Measurements from ENCODE around the gene COL4A1. TPM values are rescaled to one million over a fixed set of nuclear protein-coding genes. Genes with fewer than 3 reads are reported as not detected.

The COL4A1 gene
- total RNA-seq, 2 donors from 2014 or later = 140 to 201 TPM

DNA sequence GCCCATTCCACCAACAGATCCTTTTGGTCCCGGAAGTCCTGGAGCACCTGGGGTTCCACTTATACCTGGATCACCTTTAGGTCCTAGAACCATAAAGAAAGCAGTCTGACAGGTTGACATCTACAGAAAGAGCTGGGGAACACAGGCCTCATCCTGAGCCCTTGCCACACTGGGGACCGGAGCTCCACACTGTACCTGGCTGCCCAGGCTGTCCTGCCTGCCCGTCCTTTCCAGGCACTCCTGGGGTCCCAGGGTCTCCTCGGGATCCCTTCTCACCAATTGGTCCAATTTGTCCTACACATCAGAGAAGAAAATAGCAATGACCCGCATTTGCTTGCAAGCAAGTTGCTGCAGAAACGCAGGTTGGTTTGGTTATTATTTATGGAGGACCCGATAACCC, 130.5 kb downstream of the COL4A1 start:
- TF ChIP-seq, protein P1, sequence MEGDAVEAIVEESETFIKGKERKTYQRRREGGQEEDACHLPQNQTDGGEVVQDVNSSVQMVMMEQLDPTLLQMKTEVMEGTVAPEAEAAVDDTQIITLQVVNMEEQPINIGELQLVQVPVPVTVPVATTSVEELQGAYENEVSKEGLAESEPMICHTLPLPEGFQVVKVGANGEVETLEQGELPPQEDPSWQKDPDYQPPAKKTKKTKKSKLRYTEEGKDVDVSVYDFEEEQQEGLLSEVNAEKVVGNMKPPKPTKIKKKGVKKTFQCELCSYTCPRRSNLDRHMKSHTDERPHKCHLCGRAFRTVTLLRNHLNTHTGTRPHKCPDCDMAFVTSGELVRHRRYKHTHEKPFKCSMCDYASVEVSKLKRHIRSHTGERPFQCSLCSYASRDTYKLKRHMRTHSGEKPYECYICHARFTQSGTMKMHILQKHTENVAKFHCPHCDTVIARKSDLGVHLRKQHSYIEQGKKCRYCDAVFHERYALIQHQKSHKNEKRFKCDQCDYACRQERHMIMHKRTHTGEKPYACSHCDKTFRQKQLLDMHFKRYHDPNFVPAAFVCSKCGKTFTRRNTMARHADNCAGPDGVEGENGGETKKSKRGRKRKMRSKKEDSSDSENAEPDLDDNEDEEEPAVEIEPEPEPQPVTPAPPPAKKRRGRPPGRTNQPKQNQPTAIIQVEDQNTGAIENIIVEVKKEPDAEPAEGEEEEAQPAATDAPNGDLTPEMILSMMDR (IDR thresholded peaks at IDR 0.05) = no peak
- Histone ChIP-seq H3K36me3 (peaks cover 100% of the 10 kb centered on the region), H3K27me3 (no peaks in the 10 kb centered on the region), H3K4me3 (no peak overlapping the region), H3K9me3 (no peaks in the 10 kb centered on the region), H3K27ac (no peak overlapping the region), H3K4me1 (no peaks in the 10 kb centered on the region)
- DNase-seq (ENCODE audit: low spot score) = no peak

DNA sequence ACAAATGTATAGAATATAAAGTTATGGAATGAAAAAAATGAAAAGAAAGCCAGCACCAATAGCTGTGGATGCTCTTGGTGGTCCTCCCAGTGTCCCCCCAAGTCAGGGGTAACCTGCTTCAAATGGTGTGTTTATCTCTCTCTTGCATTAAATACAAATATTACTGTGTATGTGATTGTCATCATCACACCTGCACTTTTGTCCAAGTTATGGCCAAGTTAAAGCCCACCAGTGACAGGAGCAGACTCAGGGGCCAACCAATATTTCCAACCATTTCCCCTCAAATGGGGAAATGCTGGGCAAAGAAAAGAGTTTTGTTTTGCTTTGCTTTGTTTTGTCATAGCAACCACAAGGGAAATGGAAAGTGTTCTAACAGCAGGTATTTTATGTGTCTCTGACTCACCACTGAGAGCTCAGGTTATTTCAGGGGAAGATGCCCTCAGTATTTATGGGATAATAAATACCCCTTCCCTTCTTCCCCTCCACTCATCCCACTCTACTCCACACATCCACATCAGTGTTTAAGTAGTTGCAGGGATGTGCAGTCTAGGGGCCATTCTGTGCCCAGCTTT, 133.6 kb downstream of the COL4A1 start:
- Histone ChIP-seq H3K9me3 (no peaks in the 10 kb centered on the region), H3K27ac (no peak overlapping the region), H3K27me3 (no peaks in the 10 kb centered on the region), H3K4me1 (no peaks in the 10 kb centered on the region), H3K4me3 (no peak overlapping the region), H3K36me3 (peaks cover 98% of the 10 kb centered on the region)
- DNase-seq (ENCODE audit: low spot score) = no peak
- TF ChIP-seq, protein P1 (IDR thresholded peaks at IDR 0.05) = no peak

DNA sequence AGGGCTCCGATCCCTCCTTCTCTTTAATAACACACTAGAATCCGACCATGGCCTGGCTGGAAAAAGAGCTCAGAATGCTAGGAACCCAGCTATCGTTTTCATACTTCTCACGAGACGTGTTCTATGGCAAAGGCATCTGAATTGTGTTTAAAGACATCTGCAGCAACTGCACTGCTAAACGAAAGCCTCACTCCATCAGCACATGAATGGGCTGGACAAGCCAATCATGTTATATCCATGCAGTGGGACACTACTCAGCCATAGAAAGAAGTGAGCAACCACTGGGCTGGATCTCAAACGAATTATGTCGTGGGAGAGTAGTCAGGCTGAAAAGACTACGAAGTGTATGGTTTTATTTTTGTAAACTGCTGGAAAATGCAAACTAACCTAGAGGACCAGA, 136.1 kb downstream of the COL4A1 start:
- Histone ChIP-seq H3K4me1 (no peaks in the 10 kb centered on the region), H3K4me3 (no peak overlapping the region), H3K9me3 (no peaks in the 10 kb centered on the region), H3K36me3 (peaks cover 98% of the 10 kb centered on the region), H3K27me3 (no peaks in the 10 kb centered on the region), H3K27ac (no peak overlapping the region)
- TF ChIP-seq, protein P1 (IDR thresholded peaks at IDR 0.05) = no peak
- no peak for DNase-seq (ENCODE audit: low spot score)

DNA sequence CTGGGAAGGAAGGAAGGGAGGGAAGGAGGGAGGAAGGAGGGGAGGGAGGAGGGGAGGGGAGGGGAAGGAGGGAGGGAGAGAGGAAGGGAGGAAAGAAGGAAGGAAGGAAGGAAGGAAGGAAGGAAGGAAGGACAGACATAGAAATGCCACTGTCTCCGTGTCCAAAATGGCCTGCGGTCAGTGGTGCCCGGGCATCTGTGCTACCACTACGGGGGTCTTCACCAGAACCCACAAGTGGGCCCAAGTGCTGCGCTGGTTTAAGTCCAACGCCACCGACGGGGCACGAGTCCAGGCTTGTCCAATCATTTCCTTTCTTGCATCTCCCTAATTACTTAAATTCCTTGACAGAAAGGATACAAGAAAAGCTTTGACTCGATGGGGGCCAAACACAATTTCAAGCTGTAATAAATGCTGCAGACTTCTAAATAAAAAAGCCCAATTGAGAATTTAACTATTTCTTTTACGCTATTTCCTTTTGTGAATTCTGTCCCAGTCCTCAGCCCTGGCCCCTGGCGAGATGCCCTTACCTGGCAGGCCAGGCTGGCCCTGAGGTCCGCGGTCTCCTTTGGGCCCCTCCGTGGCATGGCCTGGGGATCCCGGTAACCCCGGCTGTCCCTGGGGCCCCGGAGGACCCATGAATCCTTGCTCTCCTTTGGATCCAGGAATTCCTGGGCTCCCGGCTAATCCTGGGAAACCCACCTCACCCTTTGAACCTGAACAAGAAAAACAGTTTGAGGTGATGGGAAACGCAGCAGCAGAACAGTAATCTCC, 136.8 kb downstream of the COL4A1 start:
- Histone ChIP-seq H3K4me1 (no peaks in the 10 kb centered on the region), H3K36me3 (peaks cover 98% of the 10 kb centered on the region), H3K4me3 (no peak overlapping the region), H3K27ac (no peak overlapping the region), H3K9me3 (no peaks in the 10 kb centered on the region), H3K27me3 (no peaks in the 10 kb centered on the region)
- DNase-seq (ENCODE audit: low spot score) = no peak
- TF ChIP-seq, protein P1 (IDR thresholded peaks at IDR 0.05) = no peak

DNA sequence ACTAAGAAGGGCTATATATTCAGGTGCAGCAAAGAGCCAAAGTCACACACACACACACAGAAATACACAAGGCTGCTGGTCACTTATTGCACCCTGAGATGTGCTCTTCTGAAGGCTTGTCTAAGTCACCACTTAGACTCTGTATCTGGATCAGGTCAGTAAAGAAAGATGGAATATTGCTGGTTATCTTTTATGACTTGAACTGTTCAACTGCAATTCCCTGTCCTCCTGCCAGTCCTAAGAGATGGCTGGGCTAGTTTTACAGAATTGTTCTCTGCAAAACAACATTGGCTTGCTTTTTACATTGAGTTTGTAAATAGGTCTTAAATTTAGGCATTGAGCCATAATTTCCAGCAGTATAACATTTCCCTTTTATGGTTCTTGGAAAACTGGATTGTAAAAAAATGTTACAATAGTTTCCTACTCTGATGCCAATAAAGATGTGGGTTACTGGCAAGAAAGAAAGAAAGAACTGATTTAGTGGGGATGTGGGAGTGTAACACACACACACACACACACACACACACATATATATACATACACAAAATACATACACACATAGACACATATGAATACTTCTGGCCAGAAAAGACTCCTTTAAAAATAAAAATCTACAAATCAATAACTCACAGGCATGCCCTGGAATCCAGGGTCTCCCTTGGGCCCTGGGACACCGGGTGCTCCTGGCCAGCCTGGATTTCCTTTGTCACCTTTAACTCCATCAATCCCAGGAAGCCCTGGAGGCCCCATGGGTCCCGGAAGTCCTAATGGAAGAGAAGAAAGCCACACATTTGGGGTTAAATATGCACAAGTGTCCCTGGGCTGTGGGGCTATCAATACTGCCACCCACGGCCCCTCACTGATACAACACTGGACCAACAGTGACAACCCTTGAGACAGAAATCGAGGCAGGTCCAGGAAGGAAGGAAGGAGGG, 137.7 kb downstream of the COL4A1 start:
- H3K9me3 ChIP-seq = no peaks in the 10 kb centered on the region
- no peak overlapping the region for H3K4me3 ChIP-seq
- no peaks in the 10 kb centered on the region for H3K27me3 ChIP-seq
- no peaks in the 10 kb centered on the region for H3K4me1 ChIP-seq
- no peak for DNase-seq (ENCODE audit: low spot score)
- H3K27ac ChIP-seq = no peak overlapping the region
- H3K36me3 ChIP-seq = peaks cover 98% of the 10 kb centered on the region
- TF ChIP-seq, protein P1 (IDR thresholded peaks at IDR 0.05) = no peak

Measured in right atrium auricular region (tissue), 2 donors.